ENCODE results near the gene ZBED4.

Gene ZBED4

GRCh38 chr22:49904040-49904369, 50.4 kb downstream of the ZBED4 start:
- Histone ChIP-seq H3K79me2 (ENCODE audit: low read length) (no peaks in the 10 kb centered on the region), H2AFZ (ENCODE audit: low read length) (no peak overlapping the region), H3K36me3 (replicated peaks; ENCODE audit: insufficient read depth, low read length) (no peaks in the 10 kb centered on the region), H4K20me1 (ENCODE audit: insufficient read depth, low read length) (no peaks in the 10 kb centered on the region), H3K27me3 (replicated peaks; ENCODE audit: insufficient read depth, low read length) (no peaks in the 10 kb centered on the region), H3K4me2 (ENCODE audit: low read depth, low read length) (no peak overlapping the region), H3F3A (ENCODE audit: insufficient read depth, low read length) (no peaks in the 10 kb centered on the region), H3K9ac (ENCODE audit: low read length) (no peak overlapping the region), H3K9me2 (replicated peaks; ENCODE audit: insufficient read depth, low read length) (no peaks in the 10 kb centered on the region), H3K4me3 (ENCODE audit: low read length) (no peak overlapping the region), H3K4me1 (ENCODE audit: low read length) (no peaks in the 10 kb centered on the region), H3K9me3 (replicated peaks; ENCODE audit: insufficient read depth, low read length) (no peaks in the 10 kb centered on the region), H3K27ac (ENCODE audit: low read length) (no peak overlapping the region)
- no peak for TF ChIP-seq EZH2phosphoT487 (IDR thresholded peaks at IDR 0.05; ENCODE audit: low read length)
- no peak for DNase-seq

DNA sequence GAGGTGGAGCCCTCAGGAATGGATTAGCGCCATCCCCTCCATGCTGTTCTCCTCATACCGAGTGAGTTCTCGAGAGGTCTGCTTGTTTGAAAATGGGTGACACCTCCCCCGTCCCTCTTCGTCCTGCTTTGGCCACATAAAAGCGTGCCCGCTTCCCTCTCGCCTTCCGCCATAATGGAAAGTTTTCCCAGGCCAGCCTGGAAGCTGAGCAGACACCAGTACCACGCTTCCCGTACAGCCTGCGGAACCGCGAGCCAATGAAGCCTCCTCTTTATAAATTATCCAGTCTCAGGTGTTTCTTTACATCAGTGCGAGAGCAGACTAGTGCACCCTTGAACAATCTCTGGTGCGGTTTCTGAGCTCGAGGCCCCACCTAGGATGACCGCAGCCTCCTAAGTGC, 51.8 kb downstream of the ZBED4 start:
- Histone ChIP-seq H3K4me1 (ENCODE audit: low read length) (no peaks in the 10 kb centered on the region), H3K4me2 (ENCODE audit: low read depth, low read length) (no peak overlapping the region), H3K27ac (ENCODE audit: low read length) (no peak overlapping the region), H3K79me2 (ENCODE audit: low read length) (no peaks in the 10 kb centered on the region), H3K36me3 (replicated peaks; ENCODE audit: insufficient read depth, low read length) (no peaks in the 10 kb centered on the region), H3F3A (ENCODE audit: insufficient read depth, low read length) (no peaks in the 10 kb centered on the region), H3K9me3 (replicated peaks; ENCODE audit: insufficient read depth, low read length) (no peaks in the 10 kb centered on the region), H2AFZ (ENCODE audit: low read length) (no peak overlapping the region), H3K4me3 (ENCODE audit: low read length) (no peak overlapping the region), H3K9me2 (replicated peaks; ENCODE audit: insufficient read depth, low read length) (no peaks in the 10 kb centered on the region), H3K27me3 (replicated peaks; ENCODE audit: insufficient read depth, low read length) (no peaks in the 10 kb centered on the region), H3K9ac (ENCODE audit: low read length) (no peak overlapping the region), H4K20me1 (ENCODE audit: insufficient read depth, low read length) (no peaks in the 10 kb centered on the region)
- DNase-seq, result no peak
- no peak for TF ChIP-seq EZH2 (optimal IDR thresholded peaks at IDR 0.05; ENCODE audit: low read depth, low read length)
- TF ChIP-seq, protein P1, sequence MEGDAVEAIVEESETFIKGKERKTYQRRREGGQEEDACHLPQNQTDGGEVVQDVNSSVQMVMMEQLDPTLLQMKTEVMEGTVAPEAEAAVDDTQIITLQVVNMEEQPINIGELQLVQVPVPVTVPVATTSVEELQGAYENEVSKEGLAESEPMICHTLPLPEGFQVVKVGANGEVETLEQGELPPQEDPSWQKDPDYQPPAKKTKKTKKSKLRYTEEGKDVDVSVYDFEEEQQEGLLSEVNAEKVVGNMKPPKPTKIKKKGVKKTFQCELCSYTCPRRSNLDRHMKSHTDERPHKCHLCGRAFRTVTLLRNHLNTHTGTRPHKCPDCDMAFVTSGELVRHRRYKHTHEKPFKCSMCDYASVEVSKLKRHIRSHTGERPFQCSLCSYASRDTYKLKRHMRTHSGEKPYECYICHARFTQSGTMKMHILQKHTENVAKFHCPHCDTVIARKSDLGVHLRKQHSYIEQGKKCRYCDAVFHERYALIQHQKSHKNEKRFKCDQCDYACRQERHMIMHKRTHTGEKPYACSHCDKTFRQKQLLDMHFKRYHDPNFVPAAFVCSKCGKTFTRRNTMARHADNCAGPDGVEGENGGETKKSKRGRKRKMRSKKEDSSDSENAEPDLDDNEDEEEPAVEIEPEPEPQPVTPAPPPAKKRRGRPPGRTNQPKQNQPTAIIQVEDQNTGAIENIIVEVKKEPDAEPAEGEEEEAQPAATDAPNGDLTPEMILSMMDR (IDR thresholded peaks at IDR 0.05; ENCODE audit: low read length), result no peak
- no peak for TF ChIP-seq EZH2phosphoT487 (IDR thresholded peaks at IDR 0.05; ENCODE audit: low read length)

- no peaks in the 10 kb centered on the region for H3K36me3 ChIP-seq (replicated peaks; ENCODE audit: insufficient read depth, low read length)
- no peak overlapping the region for H3K27ac ChIP-seq (ENCODE audit: low read length)
- no peak overlapping the region for H3K9ac ChIP-seq (ENCODE audit: low read length)
- TF ChIP-seq EZH2phosphoT487 (IDR thresholded peaks at IDR 0.05; ENCODE audit: low read length), result no peak
- TF ChIP-seq EZH2 (optimal IDR thresholded peaks at IDR 0.05; ENCODE audit: low read depth, low read length), result no peak
- TF ChIP-seq, protein P1 (IDR thresholded peaks at IDR 0.05; ENCODE audit: low read length), result no peak
- no peaks in the 10 kb centered on the region for H3K9me2 ChIP-seq (replicated peaks; ENCODE audit: insufficient read depth, low read length)
- H3K9me3 ChIP-seq (replicated peaks; ENCODE audit: insufficient read depth, low read length), result no peaks in the 10 kb centered on the region
- H3K79me2 ChIP-seq (ENCODE audit: low read length), result no peaks in the 10 kb centered on the region
- DNase-seq, result no peak
- H3F3A ChIP-seq (ENCODE audit: insufficient read depth, low read length), result no peaks in the 10 kb centered on the region
- no peak overlapping the region for H3K4me3 ChIP-seq (ENCODE audit: low read length)
- no peaks in the 10 kb centered on the region for H3K4me1 ChIP-seq (ENCODE audit: low read length)
- H4K20me1 ChIP-seq (ENCODE audit: insufficient read depth, low read length), result no peaks in the 10 kb centered on the region
- no peaks in the 10 kb centered on the region for H3K27me3 ChIP-seq (replicated peaks; ENCODE audit: insufficient read depth, low read length)
- H3K4me2 ChIP-seq (ENCODE audit: low read depth, low read length), result no peak overlapping the region
- no peak overlapping the region for H2AFZ ChIP-seq (ENCODE audit: low read length)
Observed at GRCh38 chr22:49906071-49906798, 52.6 kb downstream of the ZBED4 start.

- TF ChIP-seq, protein P1 (IDR thresholded peaks at IDR 0.05; ENCODE audit: low read length), result no peak
- TF ChIP-seq EZH2 (optimal IDR thresholded peaks at IDR 0.05; ENCODE audit: low read depth, low read length) (no peak), EZH2phosphoT487 (IDR thresholded peaks at IDR 0.05; ENCODE audit: low read length) (no peak)
- DNase-seq, result no peak
- no peaks in the 10 kb centered on the region for H3K36me3 ChIP-seq (replicated peaks; ENCODE audit: insufficient read depth, low read length)
Observed at GRCh38 chr22:49906799-49907290, 53.2 kb downstream of the ZBED4 start.

More at GRCh38 chr22:49906799-49907290, 53.2 kb downstream of the ZBED4 start:
- H3K27ac ChIP-seq (ENCODE audit: low read length), result no peak overlapping the region
- H3K27me3 ChIP-seq (replicated peaks; ENCODE audit: insufficient read depth, low read length), result no peaks in the 10 kb centered on the region
- no peaks in the 10 kb centered on the region for H3F3A ChIP-seq (ENCODE audit: insufficient read depth, low read length)
- H3K4me1 ChIP-seq (ENCODE audit: low read length), result no peaks in the 10 kb centered on the region
- no peak overlapping the region for H3K4me3 ChIP-seq (ENCODE audit: low read length)
- H3K9ac ChIP-seq (ENCODE audit: low read length), result no peak overlapping the region
- H3K4me2 ChIP-seq (ENCODE audit: low read depth, low read length), result no peak overlapping the region
- no peaks in the 10 kb centered on the region for H4K20me1 ChIP-seq (ENCODE audit: insufficient read depth, low read length)
- H3K9me2 ChIP-seq (replicated peaks; ENCODE audit: insufficient read depth, low read length), result no peaks in the 10 kb centered on the region
- no peaks in the 10 kb centered on the region for H3K9me3 ChIP-seq (replicated peaks; ENCODE audit: insufficient read depth, low read length)
- H3K79me2 ChIP-seq (ENCODE audit: low read length), result no peaks in the 10 kb centered on the region
- H2AFZ ChIP-seq (ENCODE audit: low read length), result no peak overlapping the region
